Measurements from ENCODE around the gene SSUH2.
"Not testable (repeated sequence)": the region's sequence is repeated elsewhere in the genome, so short reads cannot be mapped to it uniquely, and the experiment has no call there.

The SSUH2 gene

DNA sequence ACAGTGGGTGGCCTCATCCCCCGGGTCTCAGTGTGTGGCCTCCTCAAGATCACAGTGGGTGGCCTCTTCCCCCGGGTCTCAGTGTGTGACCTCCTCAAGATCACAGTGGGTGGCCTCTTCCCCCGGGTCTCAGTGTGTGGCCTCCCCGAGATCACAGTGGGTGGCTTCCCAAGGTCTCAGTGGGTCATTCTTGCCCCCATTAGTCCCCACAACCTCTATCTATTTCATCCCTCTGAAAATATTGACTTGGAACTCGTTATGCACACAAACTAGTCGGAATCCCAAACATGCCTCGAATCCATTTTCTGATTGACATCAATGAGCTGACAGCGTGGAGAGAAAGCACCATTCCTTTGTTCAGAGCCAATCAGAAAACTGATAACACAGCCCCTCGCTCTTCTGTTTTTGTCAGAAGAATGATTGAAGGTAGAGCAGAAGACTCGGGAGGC is 10.8 kb upstream of the SSUH2 start:
- Histone ChIP-seq H3K36me3 (ENCODE audit: control insufficient read depth, insufficient read depth, low read length) (no peaks in the 10 kb centered on the region), H3K27me3 (ENCODE audit: control insufficient read depth, insufficient read depth, low read length) (no peaks in the 10 kb centered on the region), H3K4me3 (ENCODE audit: low read length) (no peak overlapping the region), H3K9ac (ENCODE audit: low read length) (no peak overlapping the region), H3K9me3 (ENCODE audit: control insufficient read depth, low read length) (no peaks in the 10 kb centered on the region), H3K4me1 (ENCODE audit: control insufficient read depth, insufficient read depth, low read length) (peaks cover 31% of the 10 kb centered on the region)

DNA sequence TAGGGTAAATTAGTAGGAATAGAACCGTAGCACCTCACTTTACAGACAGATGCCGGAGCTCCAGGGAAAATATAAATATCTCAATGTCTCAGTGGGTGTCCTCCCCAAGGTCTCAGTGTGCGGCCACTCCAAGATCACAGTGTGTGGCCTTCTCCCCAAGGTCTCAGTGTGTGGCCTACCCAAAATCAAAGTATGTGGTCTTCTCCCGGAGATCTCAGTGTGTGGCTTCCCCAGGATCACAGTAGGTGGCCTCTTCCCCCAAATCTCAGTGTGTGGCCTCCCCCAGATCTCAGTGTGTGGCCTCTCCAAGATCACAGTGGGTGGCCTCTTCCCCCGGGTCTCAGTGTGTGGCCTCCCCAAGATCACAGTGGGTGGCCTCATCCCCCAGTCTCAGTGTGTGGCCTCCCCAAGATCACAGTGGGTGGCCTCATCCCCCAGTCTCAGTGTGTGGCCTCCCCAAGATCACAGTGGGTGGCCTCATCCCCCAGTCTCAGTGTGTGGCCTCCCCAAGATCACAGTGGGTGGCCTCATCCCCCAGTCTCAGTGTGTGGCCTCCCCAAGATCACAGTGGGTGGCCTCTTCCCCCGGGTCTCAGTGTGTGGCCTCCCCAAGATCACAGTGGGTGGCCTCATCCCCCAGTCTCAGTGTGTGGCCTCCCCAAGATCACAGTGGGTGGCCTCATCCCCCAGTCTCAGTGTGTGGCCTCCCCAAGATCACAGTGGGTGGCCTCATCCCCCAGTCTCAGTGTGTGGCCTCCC is 10.2 kb upstream of the SSUH2 start:
- H3K4me3 ChIP-seq (ENCODE audit: low read length); H3K36me3 ChIP-seq (ENCODE audit: control insufficient read depth, insufficient read depth, low read length); H3K9ac ChIP-seq (ENCODE audit: low read length); H3K9me3 ChIP-seq (ENCODE audit: control insufficient read depth, low read length); H3K27me3 ChIP-seq (ENCODE audit: control insufficient read depth, insufficient read depth, low read length): not testable (repeated sequence)
- peaks cover 24% of the 10 kb centered on the region for H3K4me1 ChIP-seq (ENCODE audit: control insufficient read depth, insufficient read depth, low read length)

- H3K9me3 ChIP-seq (ENCODE audit: control insufficient read depth, low read length), result no peaks in the 10 kb centered on the region
- no peaks in the 10 kb centered on the region for H3K36me3 ChIP-seq (ENCODE audit: control insufficient read depth, insufficient read depth, low read length)
- H3K9ac ChIP-seq (ENCODE audit: low read length), result no peak overlapping the region
- H3K4me3 ChIP-seq (ENCODE audit: low read length), result no peak overlapping the region
- no peaks in the 10 kb centered on the region for H3K27me3 ChIP-seq (ENCODE audit: control insufficient read depth, insufficient read depth, low read length)
- H3K4me1 ChIP-seq (ENCODE audit: control insufficient read depth, insufficient read depth, low read length), result peaks cover 17% of the 10 kb centered on the region
Observed at GRCh38 chr3:8653800-8654408, 9.3 kb upstream of the SSUH2 start.

- Histone ChIP-seq H3K4me3 (ENCODE audit: low read length) (no peak overlapping the region), H3K27me3 (ENCODE audit: control insufficient read depth, insufficient read depth, low read length) (no peaks in the 10 kb centered on the region), H3K4me1 (ENCODE audit: control insufficient read depth, insufficient read depth, low read length) (peaks cover 5% of the 10 kb centered on the region), H3K9ac (ENCODE audit: low read length) (no peak overlapping the region), H3K9me3 (ENCODE audit: control insufficient read depth, low read length) (no peaks in the 10 kb centered on the region), H3K36me3 (ENCODE audit: control insufficient read depth, insufficient read depth, low read length) (no peaks in the 10 kb centered on the region)
Observed at GRCh38 chr3:8652324-8652987, 7.9 kb upstream of the SSUH2 start.

DNA sequence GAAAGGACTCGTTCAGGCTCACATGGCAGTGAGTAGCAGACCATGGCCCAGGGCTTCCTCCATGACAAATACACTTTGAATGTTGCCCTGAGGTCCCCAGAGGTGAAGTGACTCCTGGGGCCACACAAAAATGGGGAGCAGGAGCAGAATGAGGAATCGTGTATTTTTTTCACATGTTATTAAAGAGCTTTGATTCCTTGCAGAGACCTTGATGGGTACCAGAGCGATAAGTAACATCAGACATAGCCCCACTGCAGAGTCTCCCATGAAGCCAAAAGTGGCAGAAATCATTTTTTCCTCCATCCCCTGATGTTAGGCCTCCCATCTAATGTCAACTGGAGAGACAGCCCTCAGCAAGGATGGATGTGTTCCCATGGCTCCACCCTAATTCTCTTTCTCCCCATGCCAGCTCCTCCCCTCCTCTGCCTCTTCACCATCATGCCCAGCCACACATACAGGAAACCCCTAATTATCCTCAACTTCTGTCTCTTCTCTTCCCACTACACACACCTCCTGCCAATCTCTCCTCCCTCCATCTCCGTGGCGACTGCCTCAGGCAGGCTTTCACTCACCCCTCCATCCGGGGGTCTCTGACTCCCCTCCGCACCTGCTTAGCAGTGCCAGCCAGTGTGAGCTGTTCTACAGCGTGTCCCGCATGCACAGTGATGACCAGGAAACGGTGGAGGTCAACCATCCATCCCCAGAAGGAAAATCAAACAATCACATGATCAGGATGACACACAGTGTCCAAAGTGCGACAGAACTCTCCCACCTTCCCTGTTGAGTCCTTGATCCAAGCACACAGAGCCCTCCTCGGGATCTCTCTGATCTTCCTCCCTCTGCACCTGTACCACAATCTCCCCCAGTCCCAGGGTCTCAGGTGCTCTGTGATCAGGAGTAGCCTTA is 7.1 kb upstream of the SSUH2 start:
- Histone ChIP-seq H3K9me3 (ENCODE audit: control insufficient read depth, low read length) (no peaks in the 10 kb centered on the region), H3K9ac (ENCODE audit: low read length) (no peak overlapping the region), H3K36me3 (ENCODE audit: control insufficient read depth, insufficient read depth, low read length) (no peaks in the 10 kb centered on the region), H3K4me1 (ENCODE audit: control insufficient read depth, insufficient read depth, low read length) (no peaks in the 10 kb centered on the region), H3K4me3 (ENCODE audit: low read length) (no peak overlapping the region), H3K27me3 (ENCODE audit: control insufficient read depth, insufficient read depth, low read length) (no peaks in the 10 kb centered on the region)

- no peak overlapping the region for H3K4me3 ChIP-seq (ENCODE audit: low read length)
Observed at GRCh38 chr3:8650583-8651416, 6.2 kb upstream of the SSUH2 start.

GRCh38 chr3:8649757-8650156 is 5.2 kb upstream of the SSUH2 start:
- Histone ChIP-seq H3K27me3 (ENCODE audit: control insufficient read depth, insufficient read depth, low read length) (no peaks in the 10 kb centered on the region), H3K36me3 (ENCODE audit: control insufficient read depth, insufficient read depth, low read length) (no peaks in the 10 kb centered on the region), H3K9ac (ENCODE audit: low read length) (no peak overlapping the region), H3K4me1 (ENCODE audit: control insufficient read depth, insufficient read depth, low read length) (no peaks in the 10 kb centered on the region), H3K4me3 (ENCODE audit: low read length) (no peak overlapping the region), H3K9me3 (ENCODE audit: control insufficient read depth, low read length) (no peaks in the 10 kb centered on the region)

More at GRCh38 chr3:8650583-8651416, 6.2 kb upstream of the SSUH2 start:
- Histone ChIP-seq H3K36me3 (ENCODE audit: control insufficient read depth, insufficient read depth, low read length) (no peaks in the 10 kb centered on the region), H3K9ac (ENCODE audit: low read length) (no peak overlapping the region), H3K9me3 (ENCODE audit: control insufficient read depth, low read length) (no peaks in the 10 kb centered on the region), H3K27me3 (ENCODE audit: control insufficient read depth, insufficient read depth, low read length) (no peaks in the 10 kb centered on the region), H3K4me1 (ENCODE audit: control insufficient read depth, insufficient read depth, low read length) (no peaks in the 10 kb centered on the region)

DNA sequence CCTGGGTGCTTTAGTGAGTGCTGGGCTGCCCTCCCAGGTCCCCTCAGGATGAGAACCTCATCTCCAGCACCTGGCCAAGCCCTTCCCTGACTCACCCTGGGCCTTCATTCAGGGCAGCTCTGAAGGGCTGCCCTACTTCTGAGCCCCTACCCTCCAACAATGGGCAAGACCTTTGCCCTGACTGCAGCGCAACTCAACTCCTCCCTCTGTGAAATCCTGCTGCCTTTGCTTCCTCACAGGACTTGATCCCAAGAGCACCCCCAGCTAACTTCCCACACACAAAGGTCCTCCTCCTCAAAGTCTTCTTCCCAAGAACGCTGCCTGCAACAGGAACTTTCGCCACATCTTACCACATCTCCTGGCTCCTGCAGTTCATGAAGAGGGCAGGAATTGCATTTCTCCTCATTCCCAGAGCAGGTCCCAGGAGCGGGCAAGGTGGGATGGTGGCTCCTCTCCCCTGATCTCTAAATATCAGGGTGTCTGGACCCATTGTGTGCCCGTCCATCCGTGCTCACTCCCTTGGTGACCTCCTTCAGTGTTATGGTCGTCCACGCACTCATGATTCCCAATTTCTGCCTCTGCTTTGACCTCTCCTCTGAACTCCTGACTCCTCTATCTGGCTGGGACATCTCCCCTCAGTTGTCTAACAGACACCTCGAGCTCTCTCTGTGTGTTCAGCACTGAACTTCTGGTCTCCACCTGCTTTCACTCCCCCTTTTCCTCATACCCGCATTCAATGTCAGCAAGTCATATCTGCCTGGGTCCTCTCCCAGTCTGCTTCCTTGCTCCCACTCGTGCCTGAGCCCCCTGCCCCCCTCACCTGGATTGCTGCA is 4.5 kb upstream of the SSUH2 start:
- Histone ChIP-seq H3K9ac (ENCODE audit: low read length) (no peak overlapping the region), H3K36me3 (ENCODE audit: control insufficient read depth, insufficient read depth, low read length) (no peaks in the 10 kb centered on the region), H3K9me3 (ENCODE audit: control insufficient read depth, low read length) (no peaks in the 10 kb centered on the region), H3K4me3 (ENCODE audit: low read length) (no peak overlapping the region), H3K27me3 (ENCODE audit: control insufficient read depth, insufficient read depth, low read length) (no peaks in the 10 kb centered on the region), H3K4me1 (ENCODE audit: control insufficient read depth, insufficient read depth, low read length) (no peaks in the 10 kb centered on the region)

DNA sequence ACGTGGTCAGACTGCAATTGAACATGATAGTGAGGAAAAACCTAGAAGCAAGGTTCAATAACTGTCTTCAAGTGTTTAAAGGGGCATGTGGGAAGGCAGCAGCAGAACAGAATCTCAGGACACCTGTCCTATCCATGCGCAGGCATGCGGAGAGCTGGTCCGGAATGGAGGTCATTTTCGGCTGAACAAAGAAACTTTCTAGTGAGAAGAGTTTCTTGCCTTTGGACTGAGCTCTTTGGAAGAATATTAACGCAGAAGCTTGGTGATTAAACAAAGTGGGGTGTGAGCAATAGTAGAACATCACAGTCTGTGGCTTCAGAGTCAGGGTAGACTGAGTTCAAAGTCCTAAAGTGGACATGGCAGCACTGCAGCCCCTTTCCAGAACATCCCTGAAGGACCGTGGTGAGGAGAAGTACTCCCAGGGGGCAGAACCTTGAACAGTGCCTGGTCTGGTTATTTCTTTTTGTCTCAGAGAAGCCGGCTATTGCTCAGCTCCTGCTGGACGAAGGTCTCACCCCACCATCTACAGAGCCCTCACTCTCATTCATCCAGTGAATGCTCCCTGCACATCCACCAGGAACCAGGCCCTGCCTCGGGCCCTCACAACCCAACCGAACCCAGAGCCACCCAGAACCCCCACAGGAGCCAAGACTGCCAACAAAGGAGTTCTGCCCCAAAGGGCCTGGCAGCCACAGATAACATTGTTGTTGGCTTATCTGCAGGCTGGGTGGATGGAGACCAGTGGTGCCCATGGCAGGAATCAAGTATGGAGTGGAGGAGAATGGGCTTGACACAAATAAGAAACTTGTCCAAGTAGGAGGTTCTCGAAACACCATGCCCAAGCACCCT is 2.8 kb upstream of the SSUH2 start:
- H3K4me1 ChIP-seq (ENCODE audit: control insufficient read depth, insufficient read depth, low read length), result no peaks in the 10 kb centered on the region

GRCh38 chr3:8646313-8646938 is 1.8 kb upstream of the SSUH2 start:
- H3K9me3 ChIP-seq (ENCODE audit: control insufficient read depth, low read length), result no peaks in the 10 kb centered on the region
- no peak overlapping the region for H3K4me3 ChIP-seq (ENCODE audit: low read length)
- no peak overlapping the region for H3K9ac ChIP-seq (ENCODE audit: low read length)
- H3K4me1 ChIP-seq (ENCODE audit: control insufficient read depth, insufficient read depth, low read length), result no peaks in the 10 kb centered on the region
- no peaks in the 10 kb centered on the region for H3K27me3 ChIP-seq (ENCODE audit: control insufficient read depth, insufficient read depth, low read length)
- H3K36me3 ChIP-seq (ENCODE audit: control insufficient read depth, insufficient read depth, low read length), result no peaks in the 10 kb centered on the region

More for the DNA sequence above, 2.8 kb upstream of the SSUH2 start:
- Histone ChIP-seq H3K4me3 (ENCODE audit: low read length) (no peak overlapping the region), H3K9me3 (ENCODE audit: control insufficient read depth, low read length) (no peaks in the 10 kb centered on the region), H3K27me3 (ENCODE audit: control insufficient read depth, insufficient read depth, low read length) (no peaks in the 10 kb centered on the region), H3K36me3 (ENCODE audit: control insufficient read depth, insufficient read depth, low read length) (no peaks in the 10 kb centered on the region), H3K9ac (ENCODE audit: low read length) (no peak overlapping the region)

Data from mucosa of stomach (tissue), 1 donor.